ENCODE measurements around the gene BRCA1.

- TF ChIP-seq CTCF (IDR thresholded peaks at IDR 0.05) (no peak), POLR2A (IDR thresholded peaks at IDR 0.05) (no peak)
Observed at GRCh38 chr17:43104665-43105064, 20.5 kb downstream of the BRCA1 start.

Measured in adrenal gland (tissue), 5 donors.